HG02678 (cell line): ENCODE measurements around the gene CHIC1.

Experiments
- ATAC-seq: cut with Tn5 transposase; IDR thresholded peaks from one replicate; pipeline ENCODE4 v1.9.1; 2021; ENCODE audit warnings: mild to moderate bottlenecking, moderate library complexity; ENCODE audit not compliant: unreplicated experiment

CHIC1 gene

DNA sequence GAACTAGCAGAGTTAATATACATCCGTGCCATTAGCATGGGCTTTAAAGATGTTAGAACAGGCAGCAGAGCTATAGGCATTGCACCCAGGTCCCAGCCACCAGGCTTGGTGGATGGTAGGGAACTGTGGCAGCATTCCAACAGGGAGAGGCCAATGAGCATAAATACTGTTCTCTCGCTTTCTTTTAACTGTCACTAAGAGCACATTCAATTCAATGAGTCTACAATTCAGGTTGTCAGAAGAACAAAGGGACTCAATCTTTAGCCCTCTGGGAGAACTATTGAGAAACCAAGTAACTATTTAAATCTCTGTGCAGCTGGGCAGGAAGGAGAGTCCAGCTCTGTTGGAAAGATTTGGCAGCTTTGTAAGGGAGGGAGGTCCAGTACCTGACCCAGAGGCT lies 165.6 kb downstream of the CHIC1 start:
- ATAC-seq: no peak
